GM12874 (cell line): Measurements from ENCODE around the gene HBEGF.

Experiments used
- TF ChIP-seq, protein P1 (sequence below): IDR thresholded peaks from 2 replicates; pipeline ENCODE4 v1.5.1; 2011; ENCODE audit warnings: low read depth, mild to moderate bottlenecking, control low read depth, low read length, moderate library complexity; ENCODE audit not compliant: insufficient read depth

HBEGF gene

DNA sequence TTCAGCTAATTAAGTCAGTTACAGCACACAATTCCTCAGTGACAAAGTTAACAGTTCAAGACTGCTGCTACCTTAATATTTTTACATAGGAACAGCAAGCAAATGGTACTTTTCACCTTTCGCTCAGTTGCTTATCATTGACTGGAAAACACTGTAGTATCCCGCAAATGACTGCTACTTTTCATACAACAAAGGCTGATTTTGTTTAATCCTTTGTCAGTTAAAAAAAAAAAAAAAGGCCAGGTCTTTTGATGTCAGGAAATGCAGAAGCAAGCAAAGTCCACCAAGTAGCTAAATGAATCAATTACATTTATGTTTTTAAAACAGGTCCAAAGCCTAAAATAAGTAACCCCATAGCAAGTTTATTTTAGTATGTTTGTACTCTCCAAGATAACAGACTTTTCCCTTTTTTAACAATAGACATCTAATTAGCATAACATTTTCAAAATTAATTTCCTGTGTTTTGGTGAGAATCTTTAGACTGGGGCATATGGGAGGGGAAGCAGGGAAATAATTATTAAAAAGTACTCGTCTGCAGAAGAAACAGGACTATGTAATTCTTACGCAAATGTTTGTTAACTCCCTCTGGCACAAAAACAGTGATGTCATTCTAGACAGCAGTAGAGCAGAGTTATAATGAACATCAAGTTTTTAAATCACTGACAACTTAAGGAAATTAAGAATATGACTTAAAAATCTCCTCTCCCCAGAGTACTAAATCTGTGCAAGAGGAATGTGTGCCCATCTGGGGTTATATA lies 53.1 kb downstream of the HBEGF start:
- TF ChIP-seq, protein P1, sequence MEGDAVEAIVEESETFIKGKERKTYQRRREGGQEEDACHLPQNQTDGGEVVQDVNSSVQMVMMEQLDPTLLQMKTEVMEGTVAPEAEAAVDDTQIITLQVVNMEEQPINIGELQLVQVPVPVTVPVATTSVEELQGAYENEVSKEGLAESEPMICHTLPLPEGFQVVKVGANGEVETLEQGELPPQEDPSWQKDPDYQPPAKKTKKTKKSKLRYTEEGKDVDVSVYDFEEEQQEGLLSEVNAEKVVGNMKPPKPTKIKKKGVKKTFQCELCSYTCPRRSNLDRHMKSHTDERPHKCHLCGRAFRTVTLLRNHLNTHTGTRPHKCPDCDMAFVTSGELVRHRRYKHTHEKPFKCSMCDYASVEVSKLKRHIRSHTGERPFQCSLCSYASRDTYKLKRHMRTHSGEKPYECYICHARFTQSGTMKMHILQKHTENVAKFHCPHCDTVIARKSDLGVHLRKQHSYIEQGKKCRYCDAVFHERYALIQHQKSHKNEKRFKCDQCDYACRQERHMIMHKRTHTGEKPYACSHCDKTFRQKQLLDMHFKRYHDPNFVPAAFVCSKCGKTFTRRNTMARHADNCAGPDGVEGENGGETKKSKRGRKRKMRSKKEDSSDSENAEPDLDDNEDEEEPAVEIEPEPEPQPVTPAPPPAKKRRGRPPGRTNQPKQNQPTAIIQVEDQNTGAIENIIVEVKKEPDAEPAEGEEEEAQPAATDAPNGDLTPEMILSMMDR, result no peak

DNA sequence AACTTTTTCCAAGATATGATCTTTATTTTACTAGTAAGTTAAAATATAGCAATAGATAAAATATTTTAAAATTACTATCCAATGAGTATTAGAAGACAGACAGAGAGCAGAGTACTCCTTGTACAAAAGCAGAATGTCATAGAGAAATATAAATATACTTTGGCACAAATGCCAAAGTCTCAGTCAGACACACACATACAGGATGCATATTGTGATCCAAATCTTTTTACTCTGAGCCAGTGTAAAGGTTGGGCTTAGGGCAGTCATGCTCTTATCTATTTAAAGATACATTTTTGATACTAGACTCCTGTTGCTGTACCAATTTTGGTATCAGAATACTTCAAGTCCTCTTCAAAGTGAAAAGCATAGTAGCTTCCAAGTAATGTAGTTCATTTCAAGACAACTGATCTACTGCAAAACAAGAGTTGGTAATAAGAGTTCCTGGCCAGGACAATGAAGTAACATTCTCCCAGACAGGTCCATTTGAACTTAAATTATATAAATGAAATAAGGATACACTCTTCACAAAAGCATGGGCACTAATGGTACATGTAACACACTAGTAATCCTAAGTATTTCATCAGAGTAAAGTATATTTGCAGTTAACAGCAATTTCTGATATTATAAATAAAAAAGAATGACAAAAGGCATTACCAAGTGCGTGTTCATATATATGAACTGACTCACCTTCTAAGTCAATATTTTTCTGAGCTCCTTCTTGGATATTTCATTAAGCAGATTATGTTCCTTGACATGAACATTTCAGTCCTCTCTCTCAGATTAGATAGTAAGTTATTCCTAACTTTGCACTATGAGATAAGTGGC lies 54.0 kb downstream of the HBEGF start:
- TF ChIP-seq, protein P1, result no peak

DNA sequence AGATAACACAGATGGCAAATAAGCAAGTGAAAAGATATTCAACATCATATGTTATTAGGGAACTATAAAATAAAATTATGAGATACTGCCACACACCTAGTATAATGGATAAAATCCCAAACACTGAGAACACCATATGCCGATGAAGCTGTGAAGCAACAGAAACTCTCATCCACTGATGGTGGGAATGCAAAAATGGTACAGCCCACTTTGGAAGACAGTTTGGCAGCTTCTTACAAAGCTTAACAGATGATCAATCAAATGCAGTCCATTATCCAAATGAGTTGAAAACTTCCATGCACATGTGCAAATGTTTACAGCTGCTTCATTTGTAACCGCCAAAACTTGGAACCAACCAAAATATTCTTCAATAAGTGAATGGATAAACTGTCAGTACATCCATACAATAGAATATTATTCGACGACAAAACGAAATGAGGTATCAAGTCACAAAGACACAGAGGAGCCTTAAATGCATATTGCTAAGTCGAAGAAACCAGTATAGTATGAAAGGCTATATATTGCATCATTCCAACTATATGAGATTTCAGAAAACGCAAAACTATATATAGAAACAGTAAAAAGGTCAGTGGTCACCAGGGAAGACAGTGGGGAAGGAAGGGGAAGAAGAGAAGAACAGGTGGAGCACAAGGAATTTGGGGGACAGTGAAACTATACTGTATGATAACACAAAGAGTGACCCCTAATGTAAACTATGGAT lies 58.4 kb downstream of the HBEGF start:
- TF ChIP-seq, protein P1, result no peak

DNA sequence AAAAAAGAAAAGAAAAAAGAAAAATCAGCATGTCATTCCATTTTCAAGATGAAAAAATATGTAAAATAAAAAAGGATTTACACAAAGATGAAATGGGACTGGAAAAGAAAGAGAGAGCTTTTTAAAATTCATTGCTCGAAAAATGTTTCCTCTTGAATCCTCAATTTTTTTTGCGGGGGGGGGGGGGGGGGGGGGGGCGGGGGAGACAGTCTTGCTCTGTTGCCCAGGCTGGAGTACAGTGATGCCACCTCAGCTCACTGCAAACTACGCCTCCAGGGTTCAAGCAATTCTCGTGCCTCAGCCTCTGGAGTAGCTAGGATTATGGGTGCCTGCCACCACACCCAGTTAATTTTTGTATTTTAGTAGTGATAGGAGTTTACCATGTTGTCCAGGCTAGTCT lies 60.0 kb downstream of the HBEGF start:
- TF ChIP-seq, protein P1, result no peak

DNA sequence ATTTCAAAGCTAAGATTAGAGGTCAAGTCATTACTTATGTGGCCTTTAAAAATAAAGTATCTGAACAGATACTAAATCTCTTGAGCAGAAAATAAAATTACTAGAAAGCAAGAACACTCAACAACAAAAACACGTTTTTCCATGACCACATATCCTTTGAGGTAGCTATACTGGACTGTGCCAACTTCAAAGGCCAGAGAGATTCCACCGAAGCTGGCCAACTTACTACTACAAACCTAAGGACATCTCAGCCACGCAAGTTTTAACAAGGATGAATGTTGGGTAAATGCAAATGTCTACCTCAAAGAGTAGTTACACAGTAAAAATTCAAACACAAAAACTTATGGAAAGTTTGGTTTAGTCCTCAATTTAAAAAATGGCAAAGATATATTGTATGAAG lies 62.4 kb downstream of the HBEGF start:
- TF ChIP-seq, protein P1, result no peak
